Activated CD4-positive, alpha-beta T cell treated with anti-CD3 and anti-CD28 coated beads for 4 hours (primary cell): ENCODE results near the gene GATA1.

Experiments used
- DNase-seq, 2 donors: peaks; one replicate each; pipeline ENCODE4 v3.0.0-alpha.2; 2020

The GATA1 gene

DNA sequence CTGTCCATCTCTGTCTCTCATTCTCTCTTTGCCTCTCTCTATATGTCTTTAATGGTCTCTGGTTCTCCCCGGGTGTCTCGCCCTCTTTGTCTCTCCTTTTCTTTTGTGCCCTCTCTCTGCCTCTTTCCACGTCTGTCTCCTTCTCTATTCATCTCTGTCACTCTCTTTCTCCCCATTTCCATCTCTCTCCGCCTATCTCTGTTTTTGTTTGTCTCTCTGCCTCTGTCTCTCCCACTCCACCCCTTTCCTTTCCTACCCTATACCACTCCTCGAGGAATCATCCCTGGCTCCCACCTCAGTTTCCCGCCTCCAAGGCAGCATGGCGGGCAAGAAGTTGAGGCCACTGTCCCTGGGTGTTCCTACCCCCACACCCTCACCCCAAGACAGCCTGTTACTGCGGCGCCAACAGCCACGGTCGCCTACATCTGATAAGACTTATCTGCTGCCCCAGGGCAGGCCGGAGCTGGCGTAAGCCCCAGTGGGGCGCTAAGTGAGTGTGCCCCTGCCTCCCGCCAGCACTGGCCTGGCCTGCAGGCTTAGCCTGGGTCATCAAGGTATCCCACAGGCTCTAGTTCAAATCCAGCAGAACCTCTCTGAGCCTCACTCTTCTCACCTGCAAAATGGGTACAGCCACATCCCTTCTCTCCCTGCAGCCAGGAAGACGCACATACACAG lies 713 bp upstream of the GATA1 start:
- no peak for DNase-seq

GRCh38 chrX:48786825-48787504 lies 575 bp downstream of the GATA1 start:
- no peak for DNase-seq

DNA sequence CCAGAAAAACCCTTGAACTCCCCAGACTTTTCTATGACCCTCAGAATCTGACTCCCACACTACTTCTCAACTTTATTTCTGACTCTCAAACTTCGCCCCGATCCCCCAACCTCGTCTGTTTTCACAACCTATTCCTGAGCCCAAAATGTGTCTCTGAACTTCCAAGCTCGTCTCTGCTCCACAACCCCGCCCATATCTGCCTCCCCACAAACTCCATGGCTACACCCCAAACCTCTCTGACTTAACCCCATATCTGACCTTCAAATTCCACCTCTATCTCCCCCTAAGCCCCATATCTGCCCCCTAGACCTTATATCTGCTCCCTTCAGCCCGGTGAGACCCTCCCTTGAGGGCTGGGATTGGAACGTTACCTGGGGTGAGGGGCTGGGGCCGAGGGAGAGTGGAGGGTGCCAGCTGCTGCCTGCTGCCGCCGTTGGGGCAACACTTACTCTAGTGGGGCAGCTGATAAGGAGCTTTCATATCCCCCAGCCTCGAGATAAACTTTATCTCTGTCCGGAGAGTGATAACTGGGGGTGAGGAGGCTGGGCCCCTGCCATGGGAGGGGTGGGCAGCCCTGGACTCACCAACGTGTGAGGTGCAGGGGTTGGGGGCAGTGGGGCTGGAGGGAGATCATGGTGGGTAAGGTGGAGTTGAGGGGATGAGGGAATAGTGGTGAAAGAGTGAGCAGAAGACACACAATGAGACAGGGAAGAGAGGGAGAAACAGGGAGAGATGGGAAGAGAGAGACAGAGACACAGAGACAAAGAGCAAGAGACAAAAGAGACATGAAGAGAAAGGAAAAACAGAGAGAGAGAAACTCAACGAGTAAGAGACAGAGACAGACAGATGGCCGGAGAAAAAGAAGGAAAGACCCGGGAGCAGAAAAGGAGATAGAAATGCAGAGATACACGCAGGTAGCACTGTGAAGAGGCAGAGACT lies 1.4 kb downstream of the GATA1 start:
- no peak for DNase-seq

GRCh38 chrX:48789366-48790220 lies 3.2 kb downstream of the GATA1 start:
- no peak for DNase-seq

GRCh38 chrX:48790477-48790876 lies 4.1 kb downstream of the GATA1 start:
- no peak for DNase-seq

GRCh38 chrX:48791063-48791820 lies 4.9 kb downstream of the GATA1 start:
- no peak for DNase-seq

DNA sequence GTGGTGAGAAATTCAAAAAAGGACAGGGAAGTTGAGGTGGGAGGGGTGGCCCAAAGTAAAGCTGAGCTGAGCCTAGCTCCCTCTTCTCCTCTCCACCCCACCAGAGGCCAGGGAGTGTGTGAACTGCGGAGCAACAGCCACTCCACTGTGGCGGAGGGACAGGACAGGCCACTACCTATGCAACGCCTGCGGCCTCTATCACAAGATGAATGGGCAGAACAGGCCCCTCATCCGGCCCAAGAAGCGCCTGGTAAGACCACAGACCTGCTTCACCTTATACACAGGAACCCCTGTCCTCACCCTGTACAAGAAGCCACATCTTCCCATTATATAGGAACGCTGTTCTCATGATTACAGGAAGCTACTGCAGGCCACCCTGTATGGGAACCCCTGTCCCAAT lies 5.8 kb downstream of the GATA1 start:
- DNase-seq, result no peak

DNA sequence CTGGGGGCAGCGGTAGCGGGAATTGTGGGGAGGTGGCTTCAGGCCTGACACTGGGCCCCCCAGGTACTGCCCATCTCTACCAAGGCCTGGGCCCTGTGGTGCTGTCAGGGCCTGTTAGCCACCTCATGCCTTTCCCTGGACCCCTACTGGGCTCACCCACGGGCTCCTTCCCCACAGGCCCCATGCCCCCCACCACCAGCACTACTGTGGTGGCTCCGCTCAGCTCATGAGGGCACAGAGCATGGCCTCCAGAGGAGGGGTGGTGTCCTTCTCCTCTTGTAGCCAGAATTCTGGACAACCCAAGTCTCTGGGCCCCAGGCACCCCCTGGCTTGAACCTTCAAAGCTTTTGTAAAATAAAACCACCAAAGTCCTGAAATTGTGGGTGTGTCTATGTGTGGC lies 7.5 kb downstream of the GATA1 start:
- DNase-seq, result no peak

DNA sequence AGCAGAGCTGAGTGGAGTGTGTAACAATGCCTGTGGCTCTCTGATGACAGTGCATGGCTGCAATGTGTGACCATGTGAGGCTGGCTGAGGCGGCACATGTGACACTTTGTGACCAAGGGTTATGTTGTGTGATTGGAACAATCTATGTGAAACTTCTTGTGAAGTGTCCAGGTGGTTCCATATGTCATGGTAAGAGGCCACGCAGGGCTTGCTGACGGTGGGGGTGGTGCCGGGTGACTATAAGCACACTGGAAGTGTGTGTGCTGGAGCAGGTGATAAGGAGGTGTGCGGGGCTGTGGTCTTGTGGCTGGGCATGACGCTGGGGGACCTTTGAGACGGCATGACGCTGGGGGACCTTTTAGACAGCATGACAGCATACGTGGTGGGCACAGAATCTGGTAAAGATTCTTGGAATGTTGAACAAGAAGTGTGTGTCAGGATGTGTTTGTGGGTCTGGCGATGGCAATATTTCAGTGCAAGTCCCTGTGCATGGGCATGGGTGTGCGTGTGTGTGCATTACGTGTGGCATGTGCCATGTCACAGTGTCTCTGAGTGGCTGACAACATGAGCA lies 8.0 kb downstream of the GATA1 start:
- DNase-seq, result no peak

DNA sequence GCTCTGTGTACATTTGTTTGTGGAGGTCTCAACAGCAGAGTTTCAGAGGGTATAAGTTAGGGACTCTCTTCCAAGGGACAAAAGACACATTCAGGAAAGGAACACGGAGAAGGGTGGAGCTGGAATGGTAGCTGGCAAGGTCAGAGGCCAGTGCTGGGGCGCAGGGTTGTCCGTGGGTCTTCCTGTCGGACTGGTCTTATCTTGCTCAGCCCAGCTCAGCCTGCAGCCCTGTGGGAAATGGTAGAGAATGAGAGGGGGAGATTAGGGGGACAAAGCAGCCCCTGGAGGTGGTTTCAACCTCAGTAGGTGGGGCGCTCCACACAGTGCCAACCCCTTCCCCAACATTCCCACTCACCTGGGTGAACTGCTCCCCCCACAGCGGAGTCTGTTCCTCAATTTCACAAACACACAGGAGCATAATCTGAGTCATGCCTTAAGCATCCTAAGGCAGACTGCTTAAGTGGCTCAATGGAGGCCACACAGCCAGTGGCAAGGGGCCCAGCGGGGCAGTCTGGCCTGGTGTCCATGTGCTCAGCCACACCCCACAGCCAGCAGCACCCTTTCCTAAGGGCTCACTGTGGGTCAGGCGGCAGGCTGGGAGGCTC lies 8.6 kb downstream of the GATA1 start:
- no peak for DNase-seq

- DNase-seq, result no peak
Measured at GRCh38 chrX:48798318-48798717, 11.9 kb downstream of the GATA1 start.

GRCh38 chrX:48800574-48801279 lies 14.3 kb downstream of the GATA1 start:
- no peak for DNase-seq

DNA sequence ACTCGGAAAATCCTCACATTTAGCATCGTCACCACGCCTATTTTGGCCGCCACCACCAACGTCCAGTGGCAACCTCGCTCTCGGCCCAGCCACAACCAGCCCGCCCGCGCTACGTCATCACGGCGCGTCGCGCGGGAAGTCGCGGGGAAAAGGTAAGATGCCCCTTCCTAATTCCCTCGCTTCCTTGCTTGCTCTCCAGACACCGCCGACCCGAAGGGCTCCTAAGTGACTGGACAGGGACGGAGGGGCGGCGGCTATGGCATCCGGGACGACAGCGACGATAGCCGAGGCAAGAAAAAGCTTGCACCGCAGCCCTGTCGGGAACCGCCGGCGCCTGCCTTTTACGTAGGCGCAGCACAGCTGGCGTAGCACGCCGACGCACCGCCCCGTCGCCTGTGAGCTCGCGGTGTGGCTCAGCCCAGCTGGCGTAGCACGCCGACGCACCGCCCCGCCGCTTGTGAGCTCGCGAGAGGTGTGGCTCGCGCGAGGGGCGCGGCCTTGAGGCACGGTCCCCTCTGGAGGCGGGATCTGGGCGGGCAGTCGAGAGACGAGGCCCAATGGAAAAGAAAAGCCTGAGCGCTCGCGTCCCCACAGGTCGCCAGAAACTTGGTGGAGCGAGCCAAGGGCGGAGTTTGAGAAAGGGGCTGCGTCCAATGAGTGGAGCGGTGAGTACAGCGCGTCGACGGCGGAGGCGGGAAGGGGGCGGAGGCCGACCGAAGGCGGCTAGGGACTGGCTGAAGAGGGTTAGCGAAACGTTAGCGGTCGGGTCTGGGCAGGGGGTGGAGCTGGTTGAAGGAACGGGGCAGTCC lies 15.1 kb downstream of the GATA1 start, which contains the start of gene HDAC6:
TSS of gene HDAC6 (plus strand) at position 788 of the 809 bp plus-strand sequence. CDS start 626 bp downstream, outside the sequence.
- DNase-seq, result peak; percentile 90 to 94

- peak in 1 of 2 donors; percentile 39 for DNase-seq
Measured at GRCh38 chrX:48802089-48802904, 15.9 kb downstream of the GATA1 start.

DNA sequence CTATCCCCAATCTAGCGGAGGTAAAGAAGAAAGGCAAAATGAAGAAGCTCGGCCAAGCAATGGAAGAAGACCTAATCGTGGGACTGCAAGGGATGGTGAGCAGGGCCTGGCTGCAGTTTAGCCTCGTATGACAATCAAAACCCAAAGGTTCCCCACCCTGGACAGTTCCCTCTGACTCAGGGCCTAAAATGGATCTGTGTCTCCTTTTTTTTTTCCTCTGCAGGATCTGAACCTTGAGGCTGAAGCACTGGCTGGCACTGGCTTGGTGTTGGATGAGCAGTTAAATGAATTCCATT lies 16.5 kb downstream of the GATA1 start:
- DNase-seq, result no peak

DNA sequence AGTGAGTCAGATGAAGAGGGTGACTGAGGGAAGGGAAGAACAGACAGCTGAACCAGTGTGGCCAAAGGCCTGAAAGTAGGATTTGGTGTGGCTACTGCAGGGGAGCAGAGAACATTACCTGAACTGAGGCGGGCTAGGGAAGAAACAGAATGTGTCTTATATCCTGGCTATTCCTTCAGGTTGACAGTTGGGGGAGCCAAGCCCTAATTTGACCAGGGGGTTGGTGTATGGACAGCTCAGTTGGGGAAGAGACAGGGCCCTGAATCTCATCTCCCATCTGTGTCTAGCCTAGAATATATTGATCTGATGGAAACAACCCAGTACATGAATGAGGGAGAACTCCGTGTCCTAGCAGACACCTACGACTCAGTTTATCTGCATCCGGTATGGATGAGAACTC lies 19.7 kb downstream of the GATA1 start:
- DNase-seq, result no peak

- DNase-seq, result no peak
Measured at GRCh38 chrX:48813644-48814043, 27.3 kb downstream of the GATA1 start.

GRCh38 chrX:48814722-48815121 lies 28.3 kb downstream of the GATA1 start:
- no peak for DNase-seq

DNA sequence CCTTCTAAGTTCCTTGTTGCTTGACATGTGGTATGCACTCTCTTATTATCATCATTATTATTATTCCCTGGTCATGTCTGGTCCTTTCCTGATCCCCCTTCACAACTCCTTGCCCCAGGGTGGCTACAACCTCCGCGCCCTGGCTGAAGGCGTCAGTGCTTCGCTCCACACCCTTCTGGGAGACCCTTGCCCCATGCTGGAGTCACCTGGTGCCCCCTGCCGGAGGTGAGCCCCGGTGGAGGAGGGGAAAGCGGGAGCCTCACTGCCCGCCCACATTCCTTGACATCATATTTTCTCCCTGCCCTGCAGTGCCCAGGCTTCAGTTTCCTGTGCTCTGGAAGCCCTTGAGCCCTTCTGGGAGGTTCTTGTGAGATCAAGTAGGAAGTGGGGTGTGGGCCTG lies 28.9 kb downstream of the GATA1 start:
- no peak for DNase-seq
